ENCODE measurements around the gene PIAS3. TPM values are rescaled to one million over a fixed set of nuclear protein-coding genes. Genes with fewer than 3 reads are reported as not detected.

PIAS3 gene
- 48.8 TPM for polyA plus RNA-seq (2013, experiment 1 of 2)
- 43.4 TPM for polyA plus RNA-seq (2013, experiment 2 of 2)

DNA sequence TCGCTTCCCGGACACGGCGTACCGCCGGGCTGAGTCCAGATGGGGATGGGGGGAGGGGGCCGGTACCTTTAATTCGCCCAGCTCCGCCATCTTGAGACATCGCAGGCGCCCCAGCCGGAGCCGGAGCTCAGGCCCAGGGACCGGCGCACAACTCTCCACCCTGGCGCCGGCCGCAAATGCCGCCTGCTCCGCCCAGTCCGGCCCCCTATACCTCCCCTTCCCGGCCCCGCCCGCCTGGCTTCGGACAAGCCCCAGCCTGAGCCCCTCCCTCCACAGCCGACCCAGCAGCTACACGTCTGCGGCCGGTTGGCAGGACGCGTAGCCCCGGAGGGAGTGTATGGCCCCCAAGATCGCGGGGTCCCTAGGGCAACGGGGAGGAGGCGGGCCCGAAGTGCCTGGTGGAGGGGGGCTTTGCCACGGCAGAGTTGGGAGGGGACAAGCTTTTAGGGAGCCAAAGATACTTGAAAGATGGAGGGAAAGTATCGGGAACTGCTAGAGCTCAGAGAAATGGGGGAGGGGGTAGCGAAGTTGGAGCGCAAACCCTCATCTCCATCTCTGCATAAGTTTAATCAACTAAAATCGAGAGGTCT lies at the start of gene PIAS3:
Gene PIAS3 (minus strand): TSS at position 181 of the 590 bp plus-strand sequence. CDS start 91 bp downstream, at position 90.
- WGBS, 2 experiments (ENCODE audit: insufficient coverage in 2 of 2): 0 to 2% methylated on average over 24 to 29 of the region's 42 CpGs
- H3K4me3 ChIP-seq (ENCODE audit: extremely low read depth, insufficient read depth, low read length, poor library complexity, severe bottlenecking): peak within 1 kb of the TSS; percentile 79
- no peaks in the 10 kb centered on the region for H3K9me3 ChIP-seq (ENCODE audit: control insufficient read depth, low read length)
- H3K36me3 ChIP-seq (ENCODE audit: control insufficient read depth, insufficient read depth, low read length): peaks cover 34% of the 10 kb centered on the region
- peak within 1 kb of the TSS; percentile 79 for H3K27ac ChIP-seq (ENCODE audit: low read depth, low read length, severe bottlenecking)
- H3K4me1 ChIP-seq (ENCODE audit: control insufficient read depth, insufficient read depth, low read length, poor library complexity, severe bottlenecking): peaks cover 3% of the 10 kb centered on the region

DNA sequence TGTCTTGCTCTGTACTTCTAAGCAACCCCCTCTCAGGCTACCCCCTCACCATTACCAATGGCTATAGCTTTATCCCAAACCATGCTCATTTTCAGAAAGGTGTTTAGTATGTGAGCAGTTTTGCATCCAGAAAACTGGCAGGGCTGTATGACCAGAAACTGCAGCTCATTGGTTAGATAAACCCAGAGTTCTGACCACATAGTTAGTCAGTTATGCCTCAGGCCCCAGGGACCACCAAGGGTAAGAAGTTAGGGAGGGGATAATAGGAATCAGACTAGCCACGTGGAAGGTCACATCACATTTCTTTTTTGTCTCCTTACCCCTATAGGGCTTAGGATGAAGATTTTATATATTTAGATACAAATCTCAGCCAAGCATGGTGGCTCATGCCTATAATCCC lies 49.8 kb upstream of the PIAS3 start:
- H3K4me3 ChIP-seq (ENCODE audit: extremely low read depth, insufficient read depth, low read length, poor library complexity, severe bottlenecking): no peak overlapping the region
- no peak overlapping the region for H3K27ac ChIP-seq (ENCODE audit: low read depth, low read length, severe bottlenecking)
- H3K36me3 ChIP-seq (ENCODE audit: control insufficient read depth, insufficient read depth, low read length): peaks cover 20% of the 10 kb centered on the region
- no peaks in the 10 kb centered on the region for H3K9me3 ChIP-seq (ENCODE audit: control insufficient read depth, low read length)
- no CpG with 5 or more reads among the region's 1 CpG for WGBS, 2 experiments (ENCODE audit: insufficient coverage in 2 of 2)
- peaks cover 8% of the 10 kb centered on the region for H3K4me1 ChIP-seq (ENCODE audit: control insufficient read depth, insufficient read depth, low read length, poor library complexity, severe bottlenecking)

DNA sequence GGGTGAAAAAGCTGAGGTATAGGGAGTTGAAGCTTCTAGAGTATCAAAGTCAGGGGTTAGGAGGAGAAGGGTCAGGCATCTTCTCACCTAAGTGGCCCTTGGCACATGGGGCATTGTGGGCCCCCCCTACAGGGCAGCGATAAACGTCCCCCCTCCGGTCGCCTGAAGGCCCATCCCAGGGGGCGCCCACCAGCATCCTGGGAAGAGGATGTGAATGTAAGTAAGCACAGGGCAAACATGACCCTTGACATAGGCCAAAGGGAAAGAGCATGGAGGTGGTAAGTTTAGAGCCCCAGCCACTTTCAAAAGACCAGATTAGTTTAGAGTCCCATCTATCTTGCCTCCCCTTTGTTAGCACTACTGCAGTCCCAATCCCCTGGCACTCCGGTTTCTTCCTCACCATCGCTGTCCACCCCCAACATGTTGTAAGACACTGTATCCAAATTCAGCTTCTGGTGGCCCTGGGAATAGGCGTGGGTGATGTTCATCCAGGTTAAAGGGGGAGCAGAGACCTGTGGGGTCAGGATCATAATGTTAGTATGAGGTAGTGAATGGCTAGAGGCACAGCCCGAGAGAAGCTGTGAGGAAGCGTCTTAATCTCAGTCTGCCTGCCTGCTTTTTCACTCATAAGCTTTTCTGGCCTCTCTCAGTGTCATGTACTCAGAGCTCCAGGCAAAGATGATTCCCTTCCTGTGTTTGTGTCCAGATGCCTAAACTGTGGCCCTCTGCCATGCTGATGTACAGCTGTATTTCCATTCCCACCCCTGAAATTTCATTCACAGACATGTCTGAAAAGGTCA lies 48.3 kb upstream of the PIAS3 start:
- H3K4me1 ChIP-seq (ENCODE audit: control insufficient read depth, insufficient read depth, low read length, poor library complexity, severe bottlenecking): peaks cover 8% of the 10 kb centered on the region
- 92 to 97% methylated on average over 2 to 5 of the region's 10 CpGs for WGBS, 2 experiments (ENCODE audit: insufficient coverage in 2 of 2)
- no peak overlapping the region for H3K4me3 ChIP-seq (ENCODE audit: extremely low read depth, insufficient read depth, low read length, poor library complexity, severe bottlenecking)
- no peaks in the 10 kb centered on the region for H3K9me3 ChIP-seq (ENCODE audit: control insufficient read depth, low read length)
- H3K27ac ChIP-seq (ENCODE audit: low read depth, low read length, severe bottlenecking): no peak overlapping the region
- peaks cover 16% of the 10 kb centered on the region for H3K36me3 ChIP-seq (ENCODE audit: control insufficient read depth, insufficient read depth, low read length)

DNA sequence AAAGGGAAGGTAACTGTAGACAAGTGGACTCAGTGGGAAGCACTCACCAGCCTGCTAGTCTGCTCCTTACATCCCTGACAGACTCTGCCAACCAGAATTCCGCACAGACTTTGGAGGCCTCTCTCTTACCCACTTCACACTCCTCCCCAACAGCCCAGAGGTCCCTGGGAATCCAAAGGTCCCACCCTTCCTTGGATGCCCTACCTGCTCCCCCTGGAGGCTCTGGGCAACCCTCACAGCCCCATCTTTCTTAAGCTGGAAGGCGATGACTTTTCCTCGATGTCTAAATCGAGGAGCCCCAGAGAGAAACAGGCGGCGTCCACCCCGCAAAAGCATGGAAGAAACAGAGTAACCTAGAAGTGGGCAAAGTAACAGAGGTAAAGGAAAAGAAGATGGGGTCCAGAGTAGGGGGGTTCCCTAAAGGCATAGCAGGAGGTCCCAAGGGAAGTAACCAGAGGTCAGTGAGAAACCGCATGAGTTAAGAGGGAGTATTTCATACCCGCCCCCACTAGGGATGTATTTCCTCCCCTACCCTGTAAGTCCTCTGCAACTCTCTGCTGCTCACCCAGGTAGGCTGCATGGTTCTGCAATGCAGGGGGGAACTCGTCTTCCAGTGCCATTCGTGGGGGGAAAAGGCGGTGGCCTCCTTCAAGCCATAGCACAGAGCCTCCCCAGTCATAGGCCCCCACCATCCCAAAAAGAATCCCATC lies 42.6 kb upstream of the PIAS3 start:
- Histone ChIP-seq H3K4me1 (ENCODE audit: control insufficient read depth, insufficient read depth, low read length, poor library complexity, severe bottlenecking) (no peaks in the 10 kb centered on the region), H3K9me3 (ENCODE audit: control insufficient read depth, low read length) (no peaks in the 10 kb centered on the region), H3K27ac (ENCODE audit: low read depth, low read length, severe bottlenecking) (no peak overlapping the region), H3K4me3 (ENCODE audit: extremely low read depth, insufficient read depth, low read length, poor library complexity, severe bottlenecking) (no peak overlapping the region), H3K36me3 (ENCODE audit: control insufficient read depth, insufficient read depth, low read length) (no peaks in the 10 kb centered on the region)
- WGBS, 2 experiments (ENCODE audit: insufficient coverage in 2 of 2): 93% methylated on average over 4 to 8 of the region's 12 CpGs

DNA sequence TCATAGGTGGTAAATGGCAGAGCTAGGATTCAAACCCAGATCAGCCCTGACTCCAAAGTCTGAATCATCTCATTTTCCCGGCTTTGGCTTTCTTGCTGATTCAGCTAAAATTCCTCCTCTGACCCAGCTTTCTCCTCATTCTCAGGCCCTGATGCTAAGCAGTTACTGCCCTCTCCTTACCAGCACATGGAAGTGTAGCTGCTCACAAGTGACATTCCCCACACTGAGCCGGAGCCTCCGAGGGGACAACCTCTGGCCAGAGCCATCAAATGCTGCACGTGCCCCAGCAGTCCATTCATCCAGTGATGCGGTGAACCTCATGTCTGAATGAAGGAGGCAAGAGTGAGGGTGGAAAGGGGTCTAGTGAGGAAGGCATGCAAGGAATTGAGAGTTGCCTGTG lies 39.9 kb upstream of the PIAS3 start:
- Histone ChIP-seq H3K27ac (ENCODE audit: low read depth, low read length, severe bottlenecking) (no peak overlapping the region), H3K4me3 (ENCODE audit: extremely low read depth, insufficient read depth, low read length, poor library complexity, severe bottlenecking) (no peak overlapping the region)
- 86 to 90% methylated on average over 4 to 5 of the region's 5 CpGs for WGBS, 2 experiments (ENCODE audit: insufficient coverage in 2 of 2)

DNA sequence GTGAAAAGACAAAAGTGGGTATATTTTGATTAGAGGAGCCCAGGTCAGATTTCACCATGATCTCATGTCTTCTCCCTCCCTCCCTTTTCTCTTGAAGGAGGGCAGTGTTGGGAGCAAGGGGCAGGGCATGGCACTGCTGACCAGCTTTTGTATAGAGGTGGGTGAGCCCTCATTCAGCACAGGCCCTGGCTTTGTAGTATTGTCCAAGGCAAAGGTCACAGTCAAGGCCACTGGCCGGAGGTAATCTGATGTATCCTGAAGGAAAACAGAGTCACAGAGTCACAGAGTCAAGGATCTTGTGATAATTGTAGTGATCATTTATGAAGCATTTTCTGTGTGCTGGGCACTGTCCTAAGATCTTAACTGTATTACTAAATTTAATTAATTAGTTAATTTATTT lies 39.1 kb upstream of the PIAS3 start:
- no peak overlapping the region for H3K4me3 ChIP-seq (ENCODE audit: extremely low read depth, insufficient read depth, low read length, poor library complexity, severe bottlenecking)
- H3K4me1 ChIP-seq (ENCODE audit: control insufficient read depth, insufficient read depth, low read length, poor library complexity, severe bottlenecking): peaks cover 3% of the 10 kb centered on the region
- H3K9me3 ChIP-seq (ENCODE audit: control insufficient read depth, low read length): no peaks in the 10 kb centered on the region
- no peaks in the 10 kb centered on the region for H3K36me3 ChIP-seq (ENCODE audit: control insufficient read depth, insufficient read depth, low read length)
- 67 to 90% methylated on average over 1 of the region's 1 CpG for WGBS, 2 experiments (ENCODE audit: insufficient coverage in 2 of 2)
- no peak overlapping the region for H3K27ac ChIP-seq (ENCODE audit: low read depth, low read length, severe bottlenecking)

More for the DNA sequence above, 39.9 kb upstream of the PIAS3 start:
- no peaks in the 10 kb centered on the region for H3K9me3 ChIP-seq (ENCODE audit: control insufficient read depth, low read length)
- no peaks in the 10 kb centered on the region for H3K36me3 ChIP-seq (ENCODE audit: control insufficient read depth, insufficient read depth, low read length)
- H3K4me1 ChIP-seq (ENCODE audit: control insufficient read depth, insufficient read depth, low read length, poor library complexity, severe bottlenecking): no peaks in the 10 kb centered on the region

DNA sequence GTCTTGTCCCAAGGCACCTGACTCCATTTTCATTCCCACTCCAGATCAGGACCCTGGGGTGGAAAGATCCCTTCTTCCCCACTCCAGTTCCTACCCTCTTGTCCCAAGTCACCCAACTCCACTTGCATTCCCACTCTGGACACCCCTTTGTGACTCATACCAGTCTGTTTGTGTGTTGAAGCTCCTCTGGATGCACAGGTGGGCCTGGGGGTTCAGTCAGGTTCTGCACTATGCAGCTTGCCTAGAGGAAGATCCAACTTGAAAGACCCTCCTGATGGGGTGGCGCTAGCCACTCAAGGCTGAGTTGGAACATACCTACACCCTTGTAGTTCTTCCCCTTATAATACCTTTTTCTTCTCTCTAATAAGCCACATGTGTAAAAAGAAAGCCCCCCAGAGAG lies 36.6 kb upstream of the PIAS3 start:
- Histone ChIP-seq H3K9me3 (ENCODE audit: control insufficient read depth, low read length) (no peaks in the 10 kb centered on the region), H3K27ac (ENCODE audit: low read depth, low read length, severe bottlenecking) (no peak overlapping the region), H3K4me3 (ENCODE audit: extremely low read depth, insufficient read depth, low read length, poor library complexity, severe bottlenecking) (no peak overlapping the region), H3K36me3 (ENCODE audit: control insufficient read depth, insufficient read depth, low read length) (no peaks in the 10 kb centered on the region), H3K4me1 (ENCODE audit: control insufficient read depth, insufficient read depth, low read length, poor library complexity, severe bottlenecking) (peaks cover 24% of the 10 kb centered on the region)
- 100% methylated on average over 1 of the region's 1 CpG; no CpG with 5 or more reads in 1 of the 2 experiments for whole genome bisulfite sequencing, 2 experiments (ENCODE audit: insufficient coverage in 2 of 2)

DNA sequence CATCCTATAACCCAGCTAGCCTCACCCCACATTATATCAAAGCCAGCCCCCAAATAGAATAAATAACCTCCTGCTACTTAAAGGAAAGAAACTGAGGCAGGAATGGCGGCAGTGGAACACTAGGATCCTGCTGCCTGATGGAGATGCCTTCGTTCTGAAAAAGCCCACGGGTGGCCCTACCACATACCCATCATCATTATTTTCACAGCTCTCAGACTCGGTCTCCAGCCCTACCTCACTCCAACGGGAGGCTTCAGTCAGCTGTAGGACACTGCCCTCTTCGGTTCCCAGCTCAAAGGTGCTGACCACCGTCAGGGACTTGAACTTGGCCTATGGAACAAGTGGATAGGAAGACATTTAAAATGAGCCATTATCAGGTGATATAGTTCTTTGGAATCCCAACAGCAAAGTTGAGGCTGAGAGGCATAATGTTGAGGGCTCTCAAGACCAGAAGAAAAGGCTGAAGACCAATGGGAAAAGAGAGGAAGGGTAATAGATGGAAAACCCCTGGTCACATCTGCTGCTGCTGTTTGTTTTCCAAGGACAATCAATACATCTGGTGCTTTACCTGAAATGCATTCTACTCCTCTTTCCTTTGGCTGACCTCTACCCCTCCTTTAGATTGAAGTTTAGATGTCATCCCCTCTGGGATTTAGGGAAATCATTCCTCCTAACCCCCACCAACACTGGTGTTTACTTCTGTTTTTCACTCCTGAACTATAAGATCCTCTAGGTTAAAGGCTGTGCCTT lies 34.6 kb upstream of the PIAS3 start:
- H3K9me3 ChIP-seq (ENCODE audit: control insufficient read depth, low read length): no peaks in the 10 kb centered on the region
- WGBS, 2 experiments (ENCODE audit: insufficient coverage in 2 of 2): 89 to 90% methylated on average over 2 to 3 of the region's 7 CpGs
- no peak overlapping the region for H3K4me3 ChIP-seq (ENCODE audit: extremely low read depth, insufficient read depth, low read length, poor library complexity, severe bottlenecking)
- H3K36me3 ChIP-seq (ENCODE audit: control insufficient read depth, insufficient read depth, low read length): no peaks in the 10 kb centered on the region
- H3K27ac ChIP-seq (ENCODE audit: low read depth, low read length, severe bottlenecking): no peak overlapping the region
- H3K4me1 ChIP-seq (ENCODE audit: control insufficient read depth, insufficient read depth, low read length, poor library complexity, severe bottlenecking): peaks cover 25% of the 10 kb centered on the region

DNA sequence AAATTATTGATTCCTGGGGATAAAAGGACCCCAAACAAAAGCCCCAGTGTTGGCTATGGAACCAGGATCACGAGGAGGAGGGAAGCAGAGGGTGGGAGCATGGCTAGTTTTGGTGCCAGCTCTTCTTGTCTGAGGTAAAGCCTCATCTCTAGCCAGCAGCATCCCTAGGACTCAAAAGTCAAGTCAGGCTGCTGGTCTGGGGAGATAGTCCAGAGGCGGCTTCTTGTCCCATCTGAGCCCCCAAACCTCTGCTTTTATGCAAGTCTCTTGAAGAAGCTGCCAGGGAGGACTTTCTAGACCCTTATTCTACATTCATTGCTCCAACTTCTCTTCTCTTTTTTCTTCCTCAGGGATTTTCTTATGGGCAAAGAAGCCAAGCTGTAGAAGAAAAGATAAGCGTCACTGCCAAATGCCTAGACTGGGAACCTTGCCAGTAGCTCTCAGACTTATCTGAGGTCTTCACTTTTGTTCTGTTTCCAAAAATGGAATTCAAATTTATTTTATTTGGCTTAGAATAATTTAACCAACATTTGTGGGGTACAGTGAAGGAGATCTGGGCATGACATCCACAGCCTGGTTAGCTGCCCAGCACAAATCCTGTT lies 33.7 kb upstream of the PIAS3 start:
- no peak overlapping the region for H3K4me3 ChIP-seq (ENCODE audit: extremely low read depth, insufficient read depth, low read length, poor library complexity, severe bottlenecking)
- H3K27ac ChIP-seq (ENCODE audit: low read depth, low read length, severe bottlenecking): peak overlapping the region; percentile 90
- 75 to 87% methylated on average over 1 to 2 of the region's 3 CpGs for WGBS, 2 experiments (ENCODE audit: insufficient coverage in 2 of 2)

More for the DNA sequence above, 33.7 kb upstream of the PIAS3 start:
- no peaks in the 10 kb centered on the region for H3K9me3 ChIP-seq (ENCODE audit: control insufficient read depth, low read length)
- no peaks in the 10 kb centered on the region for H3K36me3 ChIP-seq (ENCODE audit: control insufficient read depth, insufficient read depth, low read length)
- peaks cover 25% of the 10 kb centered on the region for H3K4me1 ChIP-seq (ENCODE audit: control insufficient read depth, insufficient read depth, low read length, poor library complexity, severe bottlenecking)

Measured in mesodermal cell (in vitro differentiated cells).